GM10248 (cell line): ENCODE data around the gene TTC16.

ENCODE experiments used
- CTCF ChIA-PET: fragments of 300-600 bp; sonication (Branson Sonifier 250); formaldehyde crosslinking; extraction: SDS; loops from one replicate; lab custom pipeline; 2021; ENCODE audit warnings: antibody characterized with exemption; lab: Yijun Ruan, JAX
- POLR2A ChIA-PET: fragments of 350-650 bp; sonication (Branson Sonifier 250); formaldehyde crosslinking; extraction: SDS; loops from one replicate; lab custom pipeline; 2020; ENCODE audit warnings: antibody characterized with exemption; lab: Yijun Ruan, JAX
- DNase-seq: peaks from one replicate; pipeline ENCODE4 v3.0.0; 2012; ENCODE audit errors: extremely low spot score
- TF ChIP-seq, protein P1 (sequence below): IDR thresholded peaks from 2 replicates; pipeline ENCODE4 v1.5.1; 2012; ENCODE audit warnings: mild to moderate bottlenecking, low read depth; ENCODE audit errors: extremely low read depth, missing control alignments, control extremely low read depth

TTC16 gene

DNA sequence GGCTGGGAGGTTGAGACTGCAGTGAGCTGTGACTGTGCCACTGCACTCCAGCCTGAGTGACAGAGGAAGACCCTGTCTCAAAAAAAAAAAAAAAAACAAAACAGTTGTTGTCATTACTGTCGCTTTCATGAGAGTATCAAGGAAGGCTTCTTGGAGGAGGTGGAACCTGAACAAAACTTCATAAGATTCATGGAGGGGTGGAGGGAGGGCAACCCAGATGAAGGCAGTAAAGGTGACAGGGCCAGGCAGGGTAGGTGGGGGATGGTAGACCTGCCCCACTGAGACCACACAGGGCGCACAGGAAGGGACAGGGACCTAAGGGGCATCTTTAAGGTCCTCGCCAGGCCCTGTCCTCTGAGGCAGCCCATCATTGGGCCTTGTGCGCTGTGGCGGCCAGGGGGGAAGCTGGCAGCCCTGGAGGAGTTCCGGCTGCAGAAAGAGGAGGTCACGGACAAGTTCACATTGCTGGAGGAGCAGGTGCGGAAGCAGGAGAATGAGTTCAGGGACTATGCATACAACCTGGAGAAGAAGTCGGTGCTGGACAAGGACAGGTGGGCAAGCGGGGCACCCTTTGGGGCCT is 5.6 kb upstream of the TTC16 start:
- no peak for DNase-seq
- CTCF ChIA-PET: interaction anchor here (1.6 to 3.7 kb wide), 3 partner anchors 10 to 159 kb away, joined by 6 to 24 read pairs (median 8); partner anchors contain the start of gene TOR2A
- TF ChIP-seq, protein P1, sequence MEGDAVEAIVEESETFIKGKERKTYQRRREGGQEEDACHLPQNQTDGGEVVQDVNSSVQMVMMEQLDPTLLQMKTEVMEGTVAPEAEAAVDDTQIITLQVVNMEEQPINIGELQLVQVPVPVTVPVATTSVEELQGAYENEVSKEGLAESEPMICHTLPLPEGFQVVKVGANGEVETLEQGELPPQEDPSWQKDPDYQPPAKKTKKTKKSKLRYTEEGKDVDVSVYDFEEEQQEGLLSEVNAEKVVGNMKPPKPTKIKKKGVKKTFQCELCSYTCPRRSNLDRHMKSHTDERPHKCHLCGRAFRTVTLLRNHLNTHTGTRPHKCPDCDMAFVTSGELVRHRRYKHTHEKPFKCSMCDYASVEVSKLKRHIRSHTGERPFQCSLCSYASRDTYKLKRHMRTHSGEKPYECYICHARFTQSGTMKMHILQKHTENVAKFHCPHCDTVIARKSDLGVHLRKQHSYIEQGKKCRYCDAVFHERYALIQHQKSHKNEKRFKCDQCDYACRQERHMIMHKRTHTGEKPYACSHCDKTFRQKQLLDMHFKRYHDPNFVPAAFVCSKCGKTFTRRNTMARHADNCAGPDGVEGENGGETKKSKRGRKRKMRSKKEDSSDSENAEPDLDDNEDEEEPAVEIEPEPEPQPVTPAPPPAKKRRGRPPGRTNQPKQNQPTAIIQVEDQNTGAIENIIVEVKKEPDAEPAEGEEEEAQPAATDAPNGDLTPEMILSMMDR: no peak
- POLR2A ChIA-PET: interaction anchor here (0.7 kb wide), 1 partner anchor 211 kb away, joined by 3 read pairs; no protein-coding TSS in a partner anchor

DNA sequence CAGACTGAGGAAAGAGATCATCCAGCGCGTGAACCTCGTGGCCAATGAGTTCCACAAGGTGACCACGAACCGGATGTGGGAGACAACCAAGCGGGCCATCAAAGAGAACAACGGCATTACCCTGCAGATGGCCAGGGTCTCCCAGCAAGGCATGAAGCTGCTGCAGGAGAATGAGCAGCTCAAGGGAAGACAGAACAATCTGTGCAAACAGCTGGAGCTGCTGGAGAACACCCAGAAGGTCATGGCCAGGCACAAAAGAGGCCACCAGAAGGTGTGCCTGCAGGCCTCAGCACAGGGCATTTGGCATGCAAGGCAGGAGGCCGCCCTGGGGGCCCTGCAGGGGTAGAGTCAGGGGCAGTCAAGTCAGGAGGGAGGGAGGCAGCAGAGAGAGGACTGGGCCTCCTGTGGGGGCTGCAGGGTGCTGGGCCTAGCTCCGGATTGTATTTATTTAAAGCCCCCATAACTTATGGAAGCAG is 4.6 kb upstream of the TTC16 start:
- CTCF ChIA-PET: interaction anchor here (1.6 to 3.7 kb wide), 3 partner anchors 11 to 158 kb away, joined by 6 to 24 read pairs (median 8); partner anchors contain the start of gene TOR2A
- DNase-seq: no peak
- POLR2A ChIA-PET: no interaction called here
- TF ChIP-seq, protein P1: no peak

DNA sequence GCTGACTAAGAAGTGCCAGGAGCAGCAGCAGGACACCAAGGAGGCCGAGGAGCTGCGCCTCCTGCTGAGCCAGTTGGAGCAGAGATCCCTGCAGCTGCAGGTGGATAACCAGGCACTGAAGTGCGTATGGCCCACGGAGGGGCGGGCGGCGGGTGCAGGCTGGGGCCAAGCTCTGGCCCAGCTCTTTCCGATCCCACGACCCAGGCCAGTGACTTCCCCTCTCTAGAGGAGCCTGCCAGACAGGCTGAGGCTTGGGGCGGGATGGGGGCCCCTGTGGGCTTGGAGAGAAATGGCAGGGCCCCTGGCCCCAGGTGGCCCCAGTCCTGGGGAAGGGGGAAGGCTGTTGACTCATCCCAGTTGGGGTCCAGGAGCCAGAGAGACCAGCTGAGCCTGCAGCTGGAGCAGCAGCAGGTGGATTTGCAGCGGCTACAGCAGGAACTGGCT is 4.0 kb upstream of the TTC16 start:
- no peak for DNase-seq
- TF ChIP-seq, protein P1: no peak
- CTCF ChIA-PET: interaction anchor here (1.6 to 3.7 kb wide), 3 partner anchors 11 to 158 kb away, joined by 6 to 24 read pairs (median 8); partner anchors contain the start of gene TOR2A
- POLR2A ChIA-PET: no interaction called here

DNA sequence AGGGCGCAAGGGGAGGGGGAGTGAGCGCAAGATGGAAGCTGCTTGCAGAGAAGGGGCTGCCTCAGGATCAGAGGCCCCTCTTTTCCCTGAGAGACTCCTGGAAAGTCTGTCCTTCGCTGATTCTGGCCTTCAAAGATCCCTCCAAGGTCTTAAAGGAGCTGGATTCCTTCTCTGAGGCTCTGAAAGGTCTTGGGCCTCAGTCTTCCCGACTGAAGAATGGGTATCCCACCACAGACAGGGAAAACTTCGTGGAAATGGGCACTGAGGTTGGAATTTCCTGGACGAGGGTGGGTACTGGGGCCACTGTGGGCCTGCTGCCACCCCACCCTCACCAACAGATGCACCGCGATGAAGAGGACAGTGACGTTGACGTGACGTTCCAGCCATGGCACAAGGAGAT is 3.5 kb upstream of the TTC16 start:
- no peak for DNase-seq
- ChIA-PET POLR2A (no interaction called here), CTCF (interaction anchor here (2.6 to 3.7 kb wide), 2 partner anchors 22 to 157 kb away, joined by 8 to 24 read pairs; partner anchors contain the start of gene TOR2A)
- TF ChIP-seq, protein P1: no peak

DNA sequence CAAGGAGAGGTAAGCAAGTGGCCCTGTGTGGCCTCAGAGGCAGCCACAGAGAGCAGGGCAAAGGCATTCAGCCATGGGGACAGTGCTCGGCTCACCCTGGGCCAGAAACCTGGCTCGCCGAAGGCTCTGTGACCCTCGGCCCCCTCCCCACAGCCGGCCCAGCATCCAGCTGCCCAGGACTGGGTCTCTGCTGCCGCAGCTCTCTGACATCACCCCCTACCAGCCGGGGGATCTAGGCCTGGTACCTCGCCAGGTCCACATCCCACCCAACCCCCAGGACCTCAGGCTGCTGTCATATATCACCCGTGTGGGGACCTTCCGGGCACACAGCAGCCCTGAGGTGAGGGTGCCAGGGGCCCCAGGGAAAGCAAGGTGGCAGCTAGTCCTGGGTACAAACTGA is 3.0 kb upstream of the TTC16 start:
- no peak for DNase-seq
- CTCF ChIA-PET: interaction anchor here (2.6 to 8.0 kb wide), 3 partner anchors 21 to 157 kb away, joined by 8 to 53 read pairs (median 24); partner anchors contain the start of gene TOR2A
- TF ChIP-seq, protein P1: no peak
- POLR2A ChIA-PET: interaction anchor here (0.6 kb wide), 1 partner anchor 243 kb away, joined by 3 read pairs; no protein-coding TSS in a partner anchor

DNA sequence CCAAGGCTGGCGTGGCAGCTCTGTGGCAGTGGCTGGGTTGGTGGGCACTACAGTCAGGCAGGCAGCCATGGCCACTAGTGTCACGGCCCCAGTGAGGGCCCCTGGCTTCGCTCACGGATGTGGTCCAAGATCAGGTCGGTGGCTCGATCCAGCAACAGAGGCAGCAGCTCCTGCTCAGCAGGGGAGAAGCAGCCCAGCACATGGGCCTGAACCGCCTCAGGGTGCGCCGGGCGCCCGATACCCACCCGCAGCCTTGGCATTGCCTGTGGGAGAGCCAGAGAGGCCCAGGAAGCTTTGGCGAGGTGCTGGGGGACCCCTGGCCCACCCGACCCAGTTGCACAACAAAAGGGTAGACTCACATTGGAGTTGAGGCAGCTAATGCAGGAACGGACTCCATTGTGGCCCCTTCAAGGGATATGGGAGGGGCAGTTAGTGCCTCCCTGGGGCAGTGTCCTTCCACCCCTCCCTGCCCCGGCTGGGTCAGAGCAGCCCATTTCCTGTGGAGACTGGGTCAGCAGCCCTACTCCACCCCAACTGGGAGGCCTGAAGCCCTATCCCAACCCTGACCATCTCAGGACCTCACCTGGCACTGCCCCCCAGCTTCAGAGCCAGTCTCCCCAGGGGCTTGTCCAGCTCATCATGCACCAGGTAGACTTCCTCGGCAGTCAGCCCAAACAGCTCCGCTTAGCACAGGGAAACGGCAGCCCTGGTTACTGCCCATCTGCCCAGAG is 1.7 kb upstream of the TTC16 start:
- ChIA-PET CTCF (interaction anchor here (2.8 to 8.0 kb wide), 3 partner anchors 20 to 206 kb away, joined by 9 to 53 read pairs (median 12); partner anchors contain the start of gene TOR2A), POLR2A (no interaction called here)
- TF ChIP-seq, protein P1: no peak
- no peak for DNase-seq
